A549 treated with AZD2906 at 1 μM for 4 hours (cell line): ENCODE measurements around the gene PANX3. TPM values are rescaled to one million over a fixed set of nuclear protein-coding genes. Genes with fewer than 3 reads are reported as not detected.

Source experiments
- total RNA-seq: library from RNA; stranded (reverse); fragments of 200-300 nt; extraction: Qiagen RNA extraction; gene quantifications from 5 replicates; pipeline ENCODE4 v1.2.3, GENCODE V29; 2022

Gene PANX3
- not detected in 5 replicates for total RNA-seq

GRCh38 chr11:124611064-124611463, at the start of gene PANX3:
TSS of gene PANX3 (plus strand) at chr11:124611428. CDS start at chr11:124611557, 129 bp downstream.

GRCh38 chr11:124569697-124570096, 41.5 kb upstream of the PANX3 start, which contains the start of gene OR8A1:
TSS of gene OR8A1 (plus strand) at chr11:124569997. CDS start at chr11:124570120, 123 bp downstream.

GRCh38 chr11:124622531-124623451, 11.6 kb downstream of the PANX3 start, which contains the start of gene TBRG1:
TSS of gene TBRG1 (plus strand) at chr11:124622864. CDS start at chr11:124623084, 220 bp downstream.

Other genes starting within 250 kb of the PANX3 start
- not detected in 5 replicates for gene OR8B2, start 226.9 kb upstream of the PANX3 start, total RNA-seq
- gene OR8B3, start 212.4 kb upstream of the PANX3 start, total RNA-seq: not detected in 5 replicates
- gene OR8B4, start 186.6 kb upstream of the PANX3 start, total RNA-seq: not detected in 5 replicates
- not detected in 5 replicates for gene OR8B8, start 165.7 kb upstream of the PANX3 start, total RNA-seq
- not detected in 5 replicates for gene OR8B12, start 67.8 kb upstream of the PANX3 start, total RNA-seq
- not detected in 5 replicates for gene OR8A1, start 41.4 kb upstream of the PANX3 start, total RNA-seq
- 14.8 to 17.1 TPM (median 15.2 TPM) in 5 replicates for gene TBRG1, start 11.4 kb downstream of the PANX3 start, total RNA-seq
- 12.8 to 15.0 TPM (median 14.6 TPM) in 5 replicates for gene SIAE, start 62.3 kb downstream of the PANX3 start, total RNA-seq
- 16.2 to 28.7 TPM (median 17.9 TPM) in 5 replicates for gene SPA17, start 62.5 kb downstream of the PANX3 start, total RNA-seq
- 6.2 to 11.3 TPM (median 11.0 TPM) in 5 replicates for gene NRGN, start 128.5 kb downstream of the PANX3 start, total RNA-seq
- 0.08 TPM in 1 of 5 replicates, not detected in the others for gene VSIG2, start 140.8 kb downstream of the PANX3 start, total RNA-seq
- gene ESAM, start 150.9 kb downstream of the PANX3 start, total RNA-seq: 9.1 to 14.6 TPM (median 12.8 TPM) in 5 replicates
- 4.8 to 5.8 TPM (median 5.3 TPM) in 5 replicates for gene MSANTD2, start 189.0 kb downstream of the PANX3 start, total RNA-seq